GM18511 (cell line): ENCODE results near the gene CHEK2.
"Not testable (repeated sequence)": the region's sequence is repeated elsewhere in the genome, so short reads cannot be mapped to it uniquely, and the experiment has no call there.

Source experiments
- ATAC-seq: cut with Tn5 transposase; IDR thresholded peaks from one replicate; pipeline ENCODE4 v1.9.1; 2021; ENCODE audit warnings: mild to moderate bottlenecking, moderate library complexity; ENCODE audit not compliant: unreplicated experiment

The CHEK2 gene

GRCh38 chr22:28741785-28742561 is at the start of gene CHEK2, which contains the start of gene HSCB:
CHEK2 (minus strand) TSS chr22:28741820; CDS start chr22:28734721, 7,099 bp downstream.
HSCB (plus strand) TSS chr22:28742039; CDS start chr22:28742096, 57 bp downstream.
- peak; percentile 92 for ATAC-seq

GRCh38 chr22:28791124-28791523 is 49.5 kb upstream of the CHEK2 start:
- no peak for ATAC-seq

GRCh38 chr22:28788601-28789000 is 47.0 kb upstream of the CHEK2 start:
- ATAC-seq, result no peak

GRCh38 chr22:28783786-28784671 is 42.4 kb upstream of the CHEK2 start:
- no peak for ATAC-seq

GRCh38 chr22:28780296-28780695 is 38.7 kb upstream of the CHEK2 start:
- no peak for ATAC-seq

- ATAC-seq, result no peak
These were observed 38.2 kb upstream of the CHEK2 start for GRCh38 chr22:28779833-28780232.

GRCh38 chr22:28774378-28774777 is 32.8 kb upstream of the CHEK2 start:
- ATAC-seq, result no peak

GRCh38 chr22:28773461-28773867 is 31.8 kb upstream of the CHEK2 start:
- peak; percentile 40 for ATAC-seq

GRCh38 chr22:28772633-28773460 is 31.2 kb upstream of the CHEK2 start, which contains the start of gene CCDC117:
CCDC117 (plus strand) TSS chr22:28772695; CDS start chr22:28772850, 155 bp downstream.
- ATAC-seq, result peak; percentile 88

GRCh38 chr22:28771195-28771791 is 29.7 kb upstream of the CHEK2 start:
- no peak for ATAC-seq

- ATAC-seq, result no peak
These were observed 27.9 kb upstream of the CHEK2 start for GRCh38 chr22:28769394-28770085.

- no peak for ATAC-seq
These were observed 27.2 kb upstream of the CHEK2 start for GRCh38 chr22:28768701-28769393.

GRCh38 chr22:28766628-28767027 is 25.0 kb upstream of the CHEK2 start:
- ATAC-seq, result no peak

GRCh38 chr22:28762000-28762399 is 20.4 kb upstream of the CHEK2 start:
- not testable (repeated sequence) for ATAC-seq

GRCh38 chr22:28761449-28761755 is 19.8 kb upstream of the CHEK2 start:
- ATAC-seq, result no peak

GRCh38 chr22:28759861-28760560 is 18.4 kb upstream of the CHEK2 start:
- ATAC-seq, result no peak

GRCh38 chr22:28754512-28754911 is 12.9 kb upstream of the CHEK2 start:
- ATAC-seq, result not testable (repeated sequence)

GRCh38 chr22:28750471-28750881 is 8.9 kb upstream of the CHEK2 start:
- ATAC-seq, result no peak

- ATAC-seq, result no peak
These were observed 2.2 kb upstream of the CHEK2 start for GRCh38 chr22:28743852-28744251.
